DLD1 (cell line): ENCODE measurements around the gene PSD2.

ENCODE experiments used
- in situ Hi-C: cut with HindIII; loops from 2 replicates; pipeline ENCODE4 v1.10.0; 2017; ENCODE audit warnings: low sequenced_read_pairs

Gene PSD2

GRCh38 chr5:139829471-139829870 lies 33.9 kb downstream of the PSD2 start:
- in situ Hi-C loops: no loop called here

GRCh38 chr5:139831624-139832023 lies 36.0 kb downstream of the PSD2 start:
- in situ Hi-C loops: no loop called here

- in situ Hi-C loops: no loop called here
Observed at GRCh38 chr5:139833525-139833924, 37.9 kb downstream of the PSD2 start.

- in situ Hi-C loops: loop anchor here (5.0 kb wide), 1 partner anchor 63 kb away; no protein-coding TSS in a partner anchor
Observed at GRCh38 chr5:139835656-139836055, 40.0 kb downstream of the PSD2 start.

GRCh38 chr5:139836469-139837208 lies 41.0 kb downstream of the PSD2 start:
- in situ Hi-C loops: loop anchor here (5.0 kb wide), 1 partner anchor 64 kb away; no protein-coding TSS in a partner anchor

GRCh38 chr5:139837711-139838380 lies 42.2 kb downstream of the PSD2 start:
- in situ Hi-C loops: loop anchor here (5.0 kb wide), 1 partner anchor 66 kb away; no protein-coding TSS in a partner anchor

- in situ Hi-C loops: loop anchor here (5.0 kb wide), 1 partner anchor 66 kb away; no protein-coding TSS in a partner anchor
Observed at GRCh38 chr5:139838381-139839197, 43.0 kb downstream of the PSD2 start.

GRCh38 chr5:139839232-139839815 lies 43.7 kb downstream of the PSD2 start:
- in situ Hi-C loops: loop anchor here (5.0 kb wide), 1 partner anchor 67 kb away; no protein-coding TSS in a partner anchor

GRCh38 chr5:139839918-139840317 lies 44.3 kb downstream of the PSD2 start:
- in situ Hi-C loops: loop anchor here (5.0 kb wide), 1 partner anchor 68 kb away; no protein-coding TSS in a partner anchor

- in situ Hi-C loops: no loop called here
Observed at GRCh38 chr5:139841549-139841948, 45.9 kb downstream of the PSD2 start.

GRCh38 chr5:139842321-139842720 lies 46.7 kb downstream of the PSD2 start:
- in situ Hi-C loops: no loop called here

- in situ Hi-C loops: no loop called here
Observed at GRCh38 chr5:139843991-139844390, 48.4 kb downstream of the PSD2 start.

GRCh38 chr5:139844472-139845145 lies 49.0 kb downstream of the PSD2 start:
- in situ Hi-C loops: no loop called here

- in situ Hi-C loops: no loop called here
Observed at GRCh38 chr5:139845846-139846681, 50.5 kb downstream of the PSD2 start.

- in situ Hi-C loops: no loop called here
Observed at GRCh38 chr5:139847091-139847490, 51.5 kb downstream of the PSD2 start.

GRCh38 chr5:139847790-139848507 lies 52.3 kb downstream of the PSD2 start:
- in situ Hi-C loops: no loop called here

GRCh38 chr5:139848508-139849100 lies 53.0 kb downstream of the PSD2 start:
- in situ Hi-C loops: no loop called here

- in situ Hi-C loops: no loop called here
Observed at GRCh38 chr5:139849501-139849900, 53.9 kb downstream of the PSD2 start.
